IPS-NIHi7 (cell line): ENCODE data around the gene PTBP2.
A peak's percentile ranks its signal among the peaks of the same experiment; 100 is the strongest.

Experiments
- DNase-seq: peaks from one replicate; pipeline ENCODE4 v3.0.0; 2012; ENCODE audit warnings: mixed read lengths; ENCODE audit errors: extremely low spot score

PTBP2 gene

GRCh38 chr1:96820671-96821070 lies 99.1 kb downstream of the PTBP2 start:
- DNase-seq = no peak

- DNase-seq = no peak
Measured at GRCh38 chr1:96825231-96825630, 103.6 kb downstream of the PTBP2 start.

DNA sequence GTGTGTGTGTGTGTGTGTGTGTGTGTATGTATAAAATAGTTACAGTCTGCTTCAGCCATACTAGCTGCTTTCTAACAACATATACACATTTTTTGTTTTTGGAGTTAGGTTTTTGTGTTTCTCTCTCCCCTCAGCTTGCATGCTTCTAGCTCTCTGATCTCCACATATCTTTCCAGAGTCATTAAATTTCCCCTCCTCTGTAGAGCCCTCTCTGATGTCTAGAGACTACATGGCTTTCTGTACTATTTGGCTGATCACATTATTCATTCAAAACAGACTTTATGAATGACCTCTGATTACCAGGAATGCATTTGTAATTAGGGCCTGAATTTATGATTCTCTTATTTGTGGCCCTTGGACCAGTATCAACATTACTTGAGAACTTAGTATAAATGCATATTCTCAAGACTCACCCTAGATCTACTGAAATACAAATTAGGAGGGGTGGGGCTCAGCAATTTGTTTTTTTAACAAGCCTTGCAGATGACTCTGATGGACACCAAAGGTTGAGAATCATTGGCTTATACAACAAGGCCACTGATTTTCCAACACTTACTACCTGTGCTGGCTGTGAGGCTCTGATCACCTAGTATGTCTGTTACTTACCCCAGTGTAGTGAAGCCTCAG lies 104.5 kb downstream of the PTBP2 start:
- DNase-seq = no peak

- DNase-seq = no peak
Measured at GRCh38 chr1:96833376-96833775, 111.8 kb downstream of the PTBP2 start.

DNA sequence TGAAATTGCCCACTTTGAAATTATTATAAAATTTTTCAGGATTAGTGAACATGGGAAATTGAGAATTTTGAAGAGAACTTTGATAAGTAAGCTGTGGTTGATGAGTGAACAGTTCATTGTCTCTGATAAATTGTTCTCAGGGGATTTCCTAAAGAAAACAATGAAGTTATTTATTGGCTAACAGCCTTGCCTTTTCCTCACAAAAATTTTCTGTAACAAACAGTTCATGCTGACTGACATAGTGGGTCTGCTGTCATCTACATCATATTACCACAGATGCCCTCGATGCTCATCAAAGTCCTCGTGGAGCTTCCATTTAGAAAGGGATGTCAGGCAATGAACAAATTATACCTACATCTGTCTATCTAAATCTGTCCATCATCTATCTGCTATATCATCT lies 113.4 kb downstream of the PTBP2 start:
- no peak for DNase-seq

DNA sequence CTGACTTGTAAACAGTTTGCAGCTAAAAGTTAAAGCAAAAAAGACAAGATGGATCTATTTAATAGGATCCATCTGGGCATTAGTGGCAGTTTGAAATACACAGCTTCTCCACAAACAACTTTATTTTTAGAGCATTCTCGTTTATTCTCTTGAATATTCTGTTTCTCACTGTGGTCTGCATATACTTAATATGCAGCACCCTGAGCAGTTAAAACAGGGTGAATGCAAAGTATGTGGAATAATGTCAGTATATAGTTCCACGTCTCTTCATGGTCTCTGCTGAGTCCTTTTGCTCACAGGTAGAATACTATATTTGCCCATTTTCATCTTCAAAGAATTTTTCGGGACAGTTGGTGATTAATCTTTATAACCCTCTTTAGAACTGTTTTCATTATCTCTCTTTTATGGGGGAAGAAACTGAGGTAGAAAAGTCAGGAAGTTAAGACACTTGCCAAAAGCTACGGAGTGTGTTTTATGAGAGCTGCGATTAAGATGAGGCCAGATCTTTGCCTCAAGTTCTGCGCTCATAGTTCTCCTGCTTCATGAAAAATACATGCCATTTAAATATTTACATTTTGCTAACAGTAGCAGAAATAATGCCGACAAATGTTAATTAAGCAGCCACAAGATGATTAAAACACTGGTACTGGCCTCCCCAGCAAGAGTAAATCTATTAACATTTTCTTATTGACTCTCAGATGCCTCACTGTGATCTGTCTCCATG lies 115.6 kb downstream of the PTBP2 start:
- no peak for DNase-seq

DNA sequence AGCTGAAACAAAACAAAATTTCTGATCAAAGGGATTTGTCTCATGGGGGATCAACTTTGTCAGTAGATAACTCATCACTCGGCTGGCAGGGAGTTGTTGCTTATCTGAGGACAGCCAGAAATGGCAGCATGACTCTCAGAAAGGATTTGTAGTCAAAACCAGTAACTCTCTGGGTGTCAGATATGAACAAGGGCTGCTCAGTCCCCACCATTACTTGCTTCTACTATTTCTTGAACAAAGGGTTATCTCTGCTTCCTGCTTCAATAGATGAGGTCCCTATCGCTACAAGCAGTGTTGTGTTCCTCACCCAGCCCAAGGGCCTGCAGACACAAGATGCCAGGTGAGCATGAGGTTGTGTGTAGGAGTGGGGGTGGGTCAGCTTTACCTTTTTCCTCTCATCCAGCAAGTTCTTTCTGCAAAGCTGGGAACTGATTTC lies 116.2 kb downstream of the PTBP2 start:
- DNase-seq = no peak

DNA sequence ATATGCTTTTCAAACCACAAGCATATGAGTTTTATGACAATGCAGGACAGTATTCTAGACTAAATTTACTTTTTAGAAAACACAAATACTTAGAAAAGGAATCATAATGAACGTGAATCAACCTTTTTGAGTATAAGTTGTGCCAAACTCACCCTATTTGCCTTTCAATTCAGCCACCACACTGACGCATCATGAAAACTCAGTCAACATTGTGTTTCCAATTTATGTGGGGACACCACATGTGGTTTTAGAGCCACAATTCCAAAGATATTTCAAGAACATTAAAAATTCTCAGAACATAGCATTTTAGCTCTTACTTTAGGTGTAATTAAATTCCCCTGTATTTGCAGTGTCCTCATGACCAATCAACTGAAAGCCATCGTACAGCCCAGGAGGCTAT lies 118.8 kb downstream of the PTBP2 start:
- no peak for DNase-seq

DNA sequence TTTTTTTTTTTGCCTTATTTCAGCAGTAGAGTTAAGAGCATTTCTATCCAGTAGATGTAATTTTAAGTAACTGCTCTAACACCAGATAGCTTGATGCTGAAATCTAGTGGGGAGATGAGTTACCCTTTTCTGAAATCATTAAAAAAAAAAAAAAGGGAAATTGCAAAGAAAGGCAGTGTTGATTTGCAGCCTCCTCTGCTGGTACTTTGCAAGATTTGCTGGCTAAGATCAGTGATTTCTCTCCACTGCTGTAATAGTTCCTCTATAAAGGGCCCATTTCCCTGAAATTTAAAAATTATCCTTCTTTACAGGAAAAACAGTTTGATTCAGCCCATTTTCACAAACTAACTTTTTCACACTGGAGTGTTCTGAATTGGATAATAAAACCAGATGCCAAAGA lies 120.6 kb downstream of the PTBP2 start:
- no peak for DNase-seq

DNA sequence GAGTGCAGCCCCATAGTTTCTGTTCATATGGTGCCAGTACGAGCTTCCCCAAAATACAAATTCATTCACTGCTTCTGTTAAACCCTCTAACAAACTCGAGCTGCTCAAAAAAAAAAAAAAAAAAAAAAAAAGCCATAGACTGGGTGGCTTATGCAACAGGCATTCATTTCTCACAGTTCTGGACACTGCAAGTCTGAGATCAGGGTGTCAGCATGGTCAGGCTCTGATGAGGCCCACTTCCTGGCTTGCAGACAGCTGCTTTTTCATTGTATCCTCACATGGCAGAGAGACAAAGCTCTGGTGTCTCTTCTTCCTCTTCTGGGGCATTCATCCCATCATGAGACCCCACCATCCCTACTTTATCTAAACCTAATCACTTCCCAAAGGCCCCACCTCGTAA lies 121.6 kb downstream of the PTBP2 start:
- DNase-seq = no peak

DNA sequence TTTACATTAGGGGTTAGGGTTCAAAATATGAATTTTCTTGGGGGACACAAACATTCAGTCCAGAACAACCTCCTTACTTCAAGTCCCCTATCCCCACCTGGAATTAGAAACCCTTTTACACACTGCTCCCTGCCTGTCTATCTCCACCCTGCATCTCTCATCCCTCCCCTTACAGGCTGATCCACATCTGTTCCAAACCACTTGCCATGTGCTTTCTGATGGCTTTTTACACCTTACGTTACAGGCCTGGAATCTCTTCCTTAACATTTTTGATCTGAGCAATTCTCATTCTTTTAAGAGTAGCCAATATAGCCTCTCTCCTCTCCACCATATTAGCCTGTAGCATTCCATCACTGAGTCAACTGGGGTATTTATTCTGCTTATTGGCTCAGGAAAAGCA lies 122.0 kb downstream of the PTBP2 start:
- no peak for DNase-seq

DNA sequence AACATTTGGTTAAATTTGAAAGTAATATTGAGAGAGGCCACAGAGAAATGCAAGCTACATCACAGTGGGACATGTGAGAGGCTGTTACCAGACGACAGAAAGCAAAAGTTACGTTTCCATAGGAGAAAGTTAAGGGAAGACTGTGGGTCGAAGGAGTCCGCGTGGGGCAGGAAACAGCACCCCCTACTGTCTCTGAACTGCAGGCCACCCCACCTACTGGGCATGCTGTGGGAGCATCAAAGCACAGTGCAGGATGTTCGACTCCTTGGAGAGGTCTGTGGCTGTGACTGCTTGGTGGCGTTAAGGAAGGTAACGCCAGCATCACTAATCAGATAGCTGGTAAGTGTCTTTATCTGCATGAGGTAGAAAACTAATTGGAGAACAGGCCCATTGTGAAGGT lies 123.9 kb downstream of the PTBP2 start:
- DNase-seq = peak; percentile 82

DNA sequence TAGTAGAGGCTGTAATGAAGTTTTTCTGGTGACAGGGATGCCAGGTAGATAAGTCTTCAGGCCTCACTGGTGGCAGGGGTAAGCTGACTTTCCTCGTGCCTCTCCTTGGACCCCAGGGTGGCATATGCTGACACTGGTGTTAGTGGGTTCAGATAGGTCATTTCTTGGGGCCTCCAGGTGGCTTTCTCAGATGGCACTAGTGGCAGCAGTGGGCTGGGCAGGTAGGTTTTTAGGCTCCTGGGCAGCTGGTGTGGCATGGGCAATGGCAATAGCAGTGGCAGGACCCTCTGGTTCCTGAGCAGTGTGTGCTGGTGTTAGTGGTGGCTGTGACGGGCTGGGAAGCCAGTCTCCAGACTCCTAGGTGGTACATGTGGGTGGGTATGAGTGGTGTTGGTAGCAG lies 140.3 kb downstream of the PTBP2 start:
- no peak for DNase-seq

- no peak for DNase-seq
Measured at GRCh38 chr1:96863449-96863848, 141.9 kb downstream of the PTBP2 start.
